Activated T-helper 1 cell treated with anti-CD3 and anti-CD28 coated beads, Interleukin-2, amount 50 U/mL, for 16 hours (primary cell): ENCODE data around the gene GOLGB1.
"Not testable (repeated sequence)": the region's sequence is repeated elsewhere in the genome, so short reads cannot be mapped to it uniquely, and the experiment has no call there.

Experiments used
- DNase-seq, 2 donors: peaks; one replicate each; pipeline ENCODE4 v3.0.0-alpha.2; 2020; ENCODE audit warnings: low read depth in 1 of 2, low spot score in 1 of 2

The GOLGB1 gene

DNA sequence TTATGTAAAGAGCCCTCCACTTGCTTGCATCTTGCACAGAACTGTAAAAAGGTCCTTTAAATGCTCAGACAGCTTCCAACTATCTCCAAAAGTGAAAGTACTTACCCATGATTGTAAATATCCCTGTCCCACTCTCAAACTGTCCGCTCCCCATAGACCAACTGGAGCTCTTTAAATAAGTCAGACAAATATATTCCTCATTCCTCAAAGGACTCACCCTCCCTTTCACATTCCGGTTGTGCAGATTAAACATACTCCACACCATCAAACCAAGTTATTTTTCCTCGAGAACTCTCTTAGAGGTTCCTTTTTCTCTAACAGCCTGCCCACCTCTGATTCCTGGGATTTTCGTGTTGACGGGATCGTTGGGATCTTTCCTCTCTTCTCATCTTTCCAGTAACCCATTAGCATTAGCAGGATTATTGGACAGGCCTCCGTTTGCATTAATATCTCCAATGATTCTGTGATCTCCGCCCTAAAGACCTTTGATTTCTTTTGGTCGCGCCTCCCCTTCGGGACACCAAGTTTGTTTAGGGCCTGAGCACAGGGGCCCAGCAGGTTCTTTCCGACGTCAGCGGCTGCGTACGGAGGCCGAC, 763 bp downstream of the GOLGB1 start:
- no peak for DNase-seq

DNA sequence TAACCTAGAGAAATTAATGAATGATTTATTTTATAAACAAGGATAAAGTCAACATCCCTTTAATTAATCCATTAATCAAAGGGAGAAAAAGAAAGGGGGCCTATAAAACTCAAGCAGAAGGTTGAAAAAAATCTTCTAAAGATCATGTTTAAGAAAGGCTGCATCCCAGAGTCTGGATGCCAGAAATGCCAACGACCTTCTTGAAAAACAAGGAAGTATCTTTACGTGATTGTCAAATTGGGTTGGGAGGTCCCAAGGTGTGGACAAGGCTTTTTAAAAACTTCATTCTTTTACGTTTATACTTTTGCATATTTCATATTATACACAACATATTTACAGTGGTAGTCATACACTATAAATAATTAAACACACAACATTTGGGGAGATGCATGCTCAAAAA, 1.6 kb downstream of the GOLGB1 start:
- DNase-seq = no peak

DNA sequence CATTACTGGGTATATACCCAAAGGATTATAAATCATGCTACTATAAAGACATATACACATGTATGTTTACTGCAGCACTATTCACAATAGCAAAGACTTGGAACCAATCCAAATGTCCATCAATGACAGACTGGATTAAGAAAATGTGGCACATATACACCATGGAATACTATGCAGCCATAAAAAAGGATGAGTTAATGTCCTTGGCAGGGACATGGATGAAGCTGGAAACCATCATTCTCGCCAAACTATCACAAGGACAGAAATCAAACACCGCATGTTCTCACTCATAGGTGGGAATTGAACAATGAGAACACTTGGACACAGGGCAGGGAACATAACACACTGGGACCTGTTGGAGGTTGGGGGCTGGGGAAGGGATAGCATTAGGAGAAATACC, 6.4 kb downstream of the GOLGB1 start:
- not testable (repeated sequence) for DNase-seq

DNA sequence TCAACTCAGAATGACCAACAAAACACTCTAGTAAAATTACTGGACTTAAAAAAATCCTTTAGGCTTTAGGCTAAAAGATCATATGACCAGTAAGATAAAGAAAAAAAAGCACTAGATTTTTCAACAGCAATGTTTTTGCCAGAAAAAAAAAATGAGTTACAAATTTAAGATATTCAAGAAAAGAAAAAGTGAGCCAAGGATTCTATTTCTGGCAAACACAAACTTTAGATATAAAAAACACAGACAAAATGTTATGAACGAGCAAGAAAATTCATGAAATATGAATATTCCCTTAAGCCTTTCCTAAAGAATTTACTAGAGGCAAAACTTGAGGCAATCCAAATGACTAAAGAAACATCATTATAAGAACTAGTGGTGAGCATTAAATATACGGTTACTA, 8.6 kb downstream of the GOLGB1 start:
- no peak for DNase-seq

DNA sequence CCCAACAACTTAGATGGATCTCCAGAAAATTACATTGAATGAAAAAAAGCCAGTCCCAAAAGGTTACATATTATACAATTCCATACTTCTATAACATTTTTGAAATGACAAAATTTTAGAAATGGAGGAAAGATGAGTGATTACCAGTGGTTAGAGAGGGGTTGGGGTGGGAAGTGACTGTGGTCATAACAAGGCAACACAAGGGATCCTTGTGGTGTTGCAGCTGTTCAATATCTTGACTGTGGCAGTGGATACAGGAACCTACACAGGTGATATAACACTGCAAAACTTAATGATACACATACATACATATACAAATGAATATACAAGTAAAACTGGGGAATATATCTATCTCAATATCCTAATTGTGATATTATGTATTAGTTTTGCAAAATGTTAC, 9.6 kb downstream of the GOLGB1 start:
- DNase-seq = no peak

DNA sequence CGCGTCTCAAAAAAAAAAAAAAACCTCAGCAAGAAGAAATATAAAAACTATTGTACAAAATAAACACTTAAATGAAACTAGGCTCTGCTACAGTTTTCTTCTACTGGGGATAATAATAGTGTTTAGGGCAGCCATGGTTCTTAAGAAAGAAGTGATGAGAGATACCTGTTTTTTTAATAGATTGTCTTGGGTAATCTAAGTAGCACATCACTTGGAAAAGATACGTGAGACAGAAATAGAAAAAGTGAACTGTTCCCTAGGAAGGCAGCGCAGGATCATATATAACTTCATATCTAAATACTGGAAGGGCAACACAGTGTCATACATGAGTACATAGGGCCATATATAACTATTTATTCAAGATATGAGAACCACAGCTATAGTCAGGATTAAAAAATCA, 11.9 kb downstream of the GOLGB1 start:
- DNase-seq = no peak

DNA sequence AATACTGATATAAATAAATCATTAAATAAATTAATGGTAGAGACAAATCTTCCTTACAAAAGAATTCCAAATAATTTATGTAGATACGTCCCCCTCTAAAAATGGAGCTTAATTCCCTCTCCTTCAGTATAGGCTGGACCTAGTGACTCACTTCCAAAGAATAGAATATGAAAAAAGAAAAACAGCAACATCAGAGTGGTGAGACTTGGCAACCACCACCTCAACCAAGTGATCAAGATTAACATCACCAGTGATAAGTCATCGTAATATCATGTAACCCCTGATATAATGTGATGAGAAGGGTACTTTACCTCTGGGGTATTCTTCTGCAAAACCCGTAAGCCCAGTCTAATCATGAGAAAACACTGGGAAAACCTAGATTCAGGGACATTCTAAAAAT, 13.4 kb downstream of the GOLGB1 start:
- DNase-seq = no peak

DNA sequence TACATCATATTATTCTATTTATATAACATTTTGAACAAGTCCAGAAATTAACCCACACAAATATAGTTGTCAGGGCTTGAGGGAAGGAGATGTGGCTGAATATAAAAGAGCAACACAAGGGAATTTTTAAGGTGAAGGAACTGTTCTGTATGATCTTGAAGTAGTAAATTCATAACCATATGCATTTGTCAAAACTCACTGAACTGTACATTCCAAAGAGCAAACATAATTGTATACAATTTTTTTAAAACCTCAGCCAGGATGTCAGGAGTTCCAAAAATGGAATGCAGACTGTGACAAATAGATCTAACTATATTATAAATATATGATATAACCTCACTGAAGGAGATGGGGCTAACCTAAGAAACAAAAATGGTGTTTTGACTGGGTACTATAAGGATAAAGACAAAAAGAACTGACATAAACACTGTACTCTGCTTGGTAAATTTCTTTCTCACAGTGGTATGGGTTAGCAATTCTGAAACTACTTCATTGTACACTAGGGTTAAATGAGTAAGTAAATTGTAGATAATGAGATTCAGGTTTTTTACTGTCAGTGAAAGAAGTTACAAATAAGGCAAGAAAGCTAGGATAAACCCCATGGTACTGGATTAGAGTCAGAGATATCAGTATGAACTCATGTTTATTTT, 14.4 kb downstream of the GOLGB1 start:
- no peak for DNase-seq

DNA sequence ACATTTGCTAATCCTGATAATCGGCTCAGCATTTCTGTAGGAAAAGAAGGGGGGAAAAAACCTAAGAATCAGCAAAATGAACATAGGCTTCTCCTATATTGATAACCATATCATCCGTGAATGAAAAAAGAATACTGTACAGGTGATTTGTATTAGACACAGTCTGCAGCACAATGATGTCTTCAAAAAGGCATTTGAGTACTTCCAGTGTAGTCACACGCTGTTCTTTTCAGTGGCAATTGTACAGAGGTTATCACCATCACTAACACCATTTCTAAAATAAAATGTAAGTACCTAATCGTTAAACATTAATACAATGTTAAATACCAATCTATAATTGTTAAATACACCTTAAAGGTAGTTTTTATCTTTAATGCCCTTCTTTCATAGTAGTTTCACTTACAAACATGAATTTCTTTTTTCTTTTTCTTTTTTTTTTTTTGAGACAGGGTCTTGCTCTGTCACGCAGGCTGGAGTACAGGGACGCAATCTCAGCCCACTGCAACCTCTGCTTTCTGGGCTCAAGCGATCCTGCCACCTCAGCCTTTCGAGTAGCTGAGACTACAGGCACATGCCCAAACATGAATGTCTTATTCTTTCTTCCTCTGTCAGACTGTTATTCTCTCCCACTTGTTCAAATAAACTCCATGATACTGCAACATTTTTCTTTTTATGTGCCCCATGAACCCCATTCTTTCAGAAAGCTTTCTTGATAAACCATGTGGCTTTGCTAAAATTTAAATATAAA, 18.4 kb downstream of the GOLGB1 start:
- DNase-seq = no peak

DNA sequence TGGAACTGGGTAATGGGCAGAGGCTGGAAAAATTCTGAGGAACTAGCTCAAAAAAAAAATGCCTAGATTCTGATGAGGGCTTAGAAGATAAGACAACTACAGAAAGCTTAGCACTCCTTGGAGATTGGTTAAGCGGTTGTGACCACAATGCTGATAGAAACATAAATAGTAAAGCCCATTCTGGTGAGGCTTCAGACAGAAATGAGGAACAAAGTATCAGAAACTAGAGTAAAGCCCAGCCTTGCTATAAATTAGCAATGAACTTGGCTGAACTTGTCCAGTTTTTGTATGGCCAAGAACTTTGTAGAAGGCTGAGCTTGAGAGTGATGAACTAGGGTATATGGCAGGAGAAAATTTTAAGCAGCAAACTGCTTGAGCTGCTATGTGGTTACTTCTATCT, 25.4 kb downstream of the GOLGB1 start:
- no peak for DNase-seq

DNA sequence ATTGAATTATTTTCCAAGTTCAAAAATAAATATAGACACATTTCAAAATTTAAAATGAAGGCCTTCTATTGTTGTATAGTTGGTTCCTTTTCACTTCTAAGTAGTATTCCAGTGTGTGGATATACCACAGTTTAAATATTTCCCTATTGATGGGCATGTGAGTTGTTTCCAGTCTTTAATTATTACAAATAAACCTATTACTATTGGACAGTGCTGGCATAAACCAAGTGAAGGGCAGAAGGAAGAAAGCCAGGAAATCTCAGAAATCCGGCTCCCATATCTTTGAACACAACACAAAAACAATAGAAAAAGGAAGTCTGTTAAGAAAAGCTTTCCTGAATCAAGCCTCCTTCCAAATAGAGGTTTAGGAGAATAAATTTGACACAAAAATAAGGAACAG, 26.1 kb downstream of the GOLGB1 start:
- no peak for DNase-seq

DNA sequence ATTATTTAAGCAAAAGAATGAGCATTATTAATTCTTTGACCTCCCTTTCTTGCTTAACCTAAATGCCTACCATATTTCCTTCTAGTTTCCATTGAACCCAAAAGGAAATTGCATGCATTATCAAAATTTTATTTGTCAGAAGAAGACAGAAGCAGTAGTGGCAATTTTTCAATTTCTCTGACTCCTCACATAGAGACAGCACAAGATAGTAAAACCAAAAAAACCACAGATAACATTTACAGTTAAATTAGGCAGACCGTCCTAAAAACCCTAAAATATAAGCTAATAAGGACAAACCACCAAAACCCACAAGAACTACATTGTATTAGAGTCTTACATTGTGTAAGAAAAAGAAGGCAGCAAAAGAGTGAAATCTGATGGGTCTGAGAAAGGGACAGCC, 27.1 kb downstream of the GOLGB1 start:
- DNase-seq = no peak

DNA sequence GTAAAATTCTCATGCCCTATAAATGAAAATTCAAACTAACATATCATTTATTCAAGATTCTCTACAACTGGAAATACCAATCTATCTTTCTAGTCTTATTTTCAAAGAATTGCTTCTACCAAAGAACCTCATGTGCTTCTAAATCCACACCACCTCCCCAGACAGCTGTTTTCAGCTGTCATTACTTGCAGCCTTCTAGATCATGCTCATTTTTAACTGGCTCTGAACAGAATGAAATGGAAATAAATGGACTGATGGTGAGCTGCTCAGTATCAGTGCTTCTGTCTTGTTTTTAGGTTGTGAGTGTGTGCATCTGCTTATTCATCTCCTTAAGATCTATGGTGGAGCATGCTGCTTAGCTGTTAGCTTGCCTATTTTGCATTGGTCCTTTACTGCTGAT, 29.4 kb downstream of the GOLGB1 start:
- DNase-seq = no peak

DNA sequence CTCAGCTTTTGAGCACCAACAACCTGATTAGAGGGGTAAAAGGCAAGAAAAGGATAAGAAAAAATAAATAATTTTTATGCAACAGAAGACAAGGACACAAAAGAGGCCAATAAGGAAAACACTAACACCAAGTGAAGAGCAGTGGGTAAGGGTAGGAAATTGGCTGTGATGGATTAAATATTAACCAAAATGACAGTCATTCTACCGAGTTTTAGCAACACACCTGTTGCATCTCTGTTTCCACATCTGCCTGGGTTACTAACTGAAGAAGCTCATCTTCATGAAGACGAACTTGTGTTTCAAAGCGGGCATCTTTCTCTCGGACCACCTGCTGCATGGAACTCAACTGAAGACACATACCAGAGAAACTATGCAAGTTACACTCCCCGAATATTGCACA, 30.1 kb downstream of the GOLGB1 start:
- DNase-seq = no peak

DNA sequence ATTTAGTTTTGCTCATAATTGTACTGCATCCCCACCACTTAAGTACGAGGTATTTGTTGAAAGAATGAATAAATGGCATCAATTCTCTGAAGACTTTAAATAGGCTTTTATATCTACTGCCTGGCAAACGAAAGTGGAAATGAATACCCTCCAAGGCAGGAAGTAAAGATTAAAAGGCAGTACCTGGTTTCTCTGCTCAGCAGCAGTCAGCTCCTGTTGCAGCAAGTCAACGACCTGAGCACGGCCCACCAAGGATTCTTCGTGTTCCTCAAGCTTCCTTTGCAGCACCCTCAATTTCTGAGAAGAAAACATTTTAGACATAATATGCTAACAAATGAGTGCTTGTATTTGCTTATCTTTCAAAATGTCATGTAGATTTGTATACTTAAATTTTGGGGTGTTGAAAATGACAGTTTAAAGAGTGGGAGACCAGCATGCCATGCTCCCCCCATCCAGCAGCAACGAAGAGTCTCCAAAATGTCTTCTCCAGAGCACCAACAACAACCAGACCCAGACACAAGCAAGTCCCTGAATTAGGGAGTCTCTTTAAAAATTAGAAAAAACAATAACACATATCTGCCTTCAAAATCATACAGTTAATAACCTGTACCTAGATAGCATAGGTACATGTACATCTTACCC, 31.2 kb downstream of the GOLGB1 start:
- no peak for DNase-seq

DNA sequence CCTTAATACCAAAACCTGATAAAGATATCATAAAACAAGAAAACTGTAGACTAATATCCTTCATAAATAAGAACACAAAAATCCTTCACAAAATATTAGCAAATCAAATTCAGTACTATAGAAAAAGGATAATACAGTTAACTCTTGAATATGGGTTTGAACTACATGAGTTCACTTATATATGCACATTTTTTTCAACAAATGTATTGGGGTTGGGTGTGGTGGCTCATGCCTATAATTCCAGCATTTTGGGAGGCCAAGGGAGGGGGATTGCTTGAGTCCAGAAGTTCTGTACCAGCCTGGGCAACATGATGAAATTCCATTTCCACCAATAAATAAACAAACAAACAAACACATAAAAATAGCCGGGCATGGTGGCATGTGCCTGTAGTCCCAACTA, 39.2 kb downstream of the GOLGB1 start:
- no peak for DNase-seq

DNA sequence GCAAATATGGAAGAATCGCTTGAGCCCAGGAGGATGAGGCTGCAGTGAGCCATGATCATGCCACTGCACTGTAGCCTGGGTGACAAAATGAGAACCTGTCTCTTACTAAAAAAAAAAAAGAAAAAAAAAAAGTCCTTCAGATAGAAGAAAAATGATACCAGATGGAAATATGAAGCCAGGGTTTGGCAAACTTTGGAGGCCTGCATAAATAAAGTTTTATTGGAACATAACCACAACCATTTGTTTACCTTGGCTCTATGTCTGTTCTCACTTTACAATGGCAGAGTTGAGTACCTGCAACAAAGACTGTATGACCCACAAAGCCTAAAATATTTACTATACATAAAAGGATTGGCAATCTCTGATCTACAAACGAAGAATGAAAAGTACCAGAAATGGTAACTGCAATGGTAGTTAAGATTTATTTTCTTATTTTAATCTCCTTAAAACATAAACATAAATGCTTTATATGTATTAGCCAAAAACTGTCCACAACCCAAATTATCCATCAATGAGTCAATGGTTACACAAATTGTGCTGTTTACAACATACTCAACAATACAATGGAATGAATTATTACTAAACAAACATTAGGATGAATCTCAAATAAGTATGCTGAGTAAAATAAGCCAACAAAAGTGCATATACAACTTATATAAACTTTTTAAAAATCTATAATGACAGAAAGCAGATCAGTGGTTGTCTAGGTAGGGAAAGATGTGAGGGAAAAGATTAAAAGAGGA, 41.8 kb downstream of the GOLGB1 start:
- DNase-seq = no peak

DNA sequence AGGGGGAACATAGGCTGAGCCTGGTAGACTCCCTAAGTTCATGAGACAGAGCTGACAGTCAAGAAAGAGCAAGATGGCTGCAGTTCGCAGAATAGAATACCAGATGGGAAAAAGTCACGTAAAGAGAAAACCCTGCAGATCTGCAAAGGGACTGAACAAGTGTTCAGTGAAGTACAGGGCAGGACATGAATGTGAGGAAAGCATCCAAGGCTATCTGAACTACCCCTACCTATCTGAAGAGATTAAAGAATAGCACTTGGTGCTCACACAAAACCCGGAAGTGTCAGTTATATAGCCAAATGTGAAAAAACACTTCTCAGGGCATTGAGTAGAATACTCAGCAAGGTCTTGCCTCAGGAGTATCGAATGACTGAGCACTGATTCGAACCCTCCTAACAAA, 44.0 kb downstream of the GOLGB1 start:
- no peak for DNase-seq

DNA sequence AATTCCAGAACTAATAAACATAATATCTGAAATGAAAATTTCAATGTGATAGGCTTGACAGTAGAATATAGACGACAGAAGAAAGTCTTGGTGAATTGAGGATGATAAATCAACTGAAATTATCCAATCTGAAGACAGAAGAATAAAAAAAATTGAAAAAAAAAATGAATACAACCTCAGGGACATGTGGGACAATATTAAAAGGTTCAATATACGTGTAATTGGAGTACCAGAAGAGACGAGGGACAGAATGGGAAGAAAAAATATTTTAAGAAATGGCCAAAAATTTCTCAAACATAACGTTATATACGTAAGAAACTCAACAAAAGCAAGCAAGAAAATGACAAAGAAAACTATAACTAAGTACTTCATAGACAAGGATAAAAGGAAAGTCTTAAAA, 45.6 kb downstream of the GOLGB1 start:
- no peak for DNase-seq

DNA sequence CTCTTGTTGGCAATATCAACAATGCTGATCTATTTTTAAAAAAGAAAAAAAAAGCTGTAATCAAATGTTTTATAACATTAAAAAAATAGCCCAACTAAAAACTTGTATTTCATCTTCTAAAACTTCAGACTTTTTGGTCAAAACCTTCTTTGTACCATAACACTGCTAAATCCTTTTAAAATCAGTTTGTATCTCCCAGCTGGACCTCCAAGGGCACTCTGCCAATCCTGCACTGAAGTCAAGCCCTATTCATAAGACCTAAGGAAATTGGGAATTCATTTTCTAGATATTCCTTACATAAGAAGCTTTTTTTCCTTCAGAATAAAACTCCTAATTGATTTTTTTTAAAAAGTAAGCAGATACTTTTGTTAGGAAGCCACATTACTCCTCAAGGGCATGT, 50.6 kb downstream of the GOLGB1 start:
- DNase-seq = no peak

DNA sequence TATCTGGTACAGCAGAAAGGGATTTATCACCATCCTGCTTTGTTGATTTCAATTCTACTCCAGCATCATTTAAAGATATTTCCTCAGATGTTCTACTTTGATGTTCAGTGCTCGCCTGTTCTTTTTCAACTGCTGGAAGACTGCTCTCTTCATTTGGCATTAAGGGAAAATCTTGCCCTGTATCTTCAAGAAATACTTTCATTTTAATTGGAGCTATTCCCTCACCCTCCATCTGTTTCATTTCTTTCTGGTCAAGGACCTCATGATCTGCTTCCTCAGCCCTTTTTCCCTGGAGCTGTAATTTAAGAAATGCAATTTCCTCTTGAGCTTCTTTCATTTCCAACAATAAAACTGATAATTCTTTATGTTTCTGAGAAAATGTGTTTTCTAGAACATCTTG, 51.1 kb downstream of the GOLGB1 start:
- no peak for DNase-seq

DNA sequence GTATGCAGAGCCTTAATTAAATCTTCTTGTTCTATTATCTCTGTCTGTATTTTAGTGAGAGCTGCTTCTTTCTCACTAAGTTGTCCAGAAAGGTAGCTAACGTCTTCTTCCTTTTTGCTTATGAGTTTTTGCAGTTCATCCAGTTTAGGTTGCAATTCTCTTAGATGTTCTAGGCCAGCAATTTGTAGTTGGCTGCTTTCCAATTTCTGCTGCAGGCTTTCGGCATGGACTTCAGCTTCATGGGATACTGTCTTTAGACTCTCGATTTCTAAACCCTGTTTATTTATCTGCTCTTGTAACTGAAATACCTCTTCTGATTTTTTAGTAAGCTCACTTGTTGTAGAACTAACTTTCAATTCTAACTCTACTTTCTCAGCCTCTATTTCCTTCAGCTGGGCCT, 53.4 kb downstream of the GOLGB1 start:
- no peak for DNase-seq
